H1 (cell line): ENCODE measurements around the gene PCDHB13. TPM values are rescaled to one million over a fixed set of nuclear protein-coding genes. Genes with fewer than 3 reads are reported as not detected.

ENCODE experiments used
- CTCF ChIA-PET: fragments of 300-600 bp; sonication (Branson Sonifier 250); formaldehyde crosslinking; loops from one replicate; lab custom pipeline; 2021; ENCODE audit not compliant: partially characterized antibody; lab: Charles Lee
- POLR2A ChIA-PET: fragments of 300-600 bp; sonication (Branson Sonifier 250); formaldehyde crosslinking; loops from one replicate; lab custom pipeline; 2021; ENCODE audit warnings: inconsistent platforms; ENCODE audit not compliant: partially characterized antibody; lab: Charles Lee
- DNase-seq, 2 experiments: peaks; one replicate each; pipeline versions ENCODE4 v3.0.0 to v3.0.0-alpha.2; 2010 to 2022; ENCODE audit warnings: low spot score in 2 of 2, low read depth in 1 of 2, mixed read lengths in 1 of 2
- FAIRE-seq: peaks from 2 replicates; lab custom pipeline; 2011; peaks lifted over from hg19 to GRCh38; lab: Jason Lieb, UNC
- H2AFZ ChIP-seq: 2 replicates; pipeline ENCODE4 v1.8.1; 2012; ENCODE audit warnings: low read length, inconsistent platforms
- H2AK5ac ChIP-seq: 2 replicates; pipeline ENCODE4 v1.6.1; 2013; ENCODE audit warnings: low read depth, low read length
- H2BK120ac ChIP-seq: replicated peaks from 2 replicates; pipeline ENCODE3; 2013; ENCODE audit warnings: low read depth, low read length, inconsistent platforms
- H2BK12ac ChIP-seq: 2 replicates; pipeline ENCODE4 v1.6.1; 2013; ENCODE audit warnings: low read depth, low read length
- H2BK15ac ChIP-seq: 2 replicates; pipeline ENCODE4 v1.6.1; 2013; ENCODE audit warnings: low read length
- H2BK20ac ChIP-seq: 2 replicates; pipeline ENCODE4 v1.6.1; 2013; ENCODE audit warnings: low read length
- H2BK5ac ChIP-seq: 2 replicates; pipeline ENCODE4 v1.6.1; 2013; ENCODE audit warnings: low read depth, low read length
- H3K14ac ChIP-seq: 2 replicates; pipeline ENCODE4 v1.6.1; 2013; ENCODE audit warnings: inconsistent platforms; ENCODE audit not compliant: insufficient read length
- H3K18ac ChIP-seq: 2 replicates; pipeline ENCODE4 v1.6.1; 2013; ENCODE audit warnings: low read length; ENCODE audit errors: extremely low read depth
- H3K23ac ChIP-seq: 2 replicates; pipeline ENCODE4 v1.6.1; 2013; ENCODE audit warnings: inconsistent platforms; ENCODE audit not compliant: insufficient read length
- H3K23me2 ChIP-seq: 2 replicates; pipeline ENCODE4 v1.6.1; 2013; ENCODE audit warnings: low read depth, low read length
- H3K27ac ChIP-seq: 2 replicates; pipeline ENCODE4 v1.6.1; 2011; ENCODE audit warnings: low read depth, low read length, inconsistent platforms
- H3K27me3 ChIP-seq, 4 experiments: replicated peaks in 1 of 4; 1 replicate in 1 of 4; 2 replicates in 3 of 4; pipeline versions ENCODE4 v1.6.1 to v1.8.1; 2011 to 2013; ENCODE audit warnings: low read length in 3 of 4, mild to moderate bottlenecking in 3 of 4, inconsistent platforms in 2 of 4, mixed read lengths in 2 of 4, moderate library complexity in 1 of 4; ENCODE audit not compliant: control insufficient read depth in 3 of 4, insufficient read depth in 3 of 4; ENCODE audit errors: extremely low read depth in 1 of 4
- H3K36me3 ChIP-seq, 4 experiments: 2 replicates each; pipeline versions ENCODE4 v1.6.1 to v1.8.1; 2011 to 2013; ENCODE audit warnings: mild to moderate bottlenecking in 4 of 4, low read length in 3 of 4, moderate library complexity in 2 of 4, control low read depth in 1 of 4, inconsistent platforms in 1 of 4; ENCODE audit not compliant: insufficient read depth in 4 of 4, control insufficient read depth in 2 of 4
- H3K4ac ChIP-seq: replicated peaks from 2 replicates; pipeline ENCODE3; 2013; ENCODE audit warnings: low read length, low read depth, mixed read lengths, inconsistent platforms; ENCODE audit not compliant: insufficient read length
- H3K4me1 ChIP-seq, 4 experiments: replicated peaks in 1 of 4; 1 replicate in 1 of 4; 2 replicates in 3 of 4; pipeline versions ENCODE4 v1.6.1 to v1.8.1; 2011 to 2013; ENCODE audit warnings: low read length in 3 of 4, inconsistent platforms in 2 of 4, mixed read lengths in 1 of 4; ENCODE audit not compliant: insufficient read depth in 4 of 4, control insufficient read depth in 3 of 4
- H3K4me2 ChIP-seq, 2 experiments: 2 replicates each; pipeline versions ENCODE4 v1.6.1 to v1.8.1; 2011 to 2013; ENCODE audit warnings: low read depth in 2 of 2, low read length in 2 of 2, control low read depth in 1 of 2, inconsistent platforms in 1 of 2, mild to moderate bottlenecking in 1 of 2; ENCODE audit not compliant: insufficient read depth in 1 of 2
- H3K4me3 ChIP-seq, 4 experiments: fragments of 200-600, 300-600 bp in 1 of 4; sonication (generic), shearing (Covaris generic), sonication (Bioruptor Twin) in 1 of 4; 2 replicates each; pipeline versions ENCODE4 v1.5.1 to v1.8.1; 2011 to 2016; ENCODE audit warnings: low read length in 4 of 4, low read depth in 3 of 4, control low read depth in 2 of 4, inconsistent platforms in 2 of 4, mild to moderate bottlenecking in 2 of 4, mixed read lengths in 1 of 4, moderate library complexity in 1 of 4; ENCODE audit not compliant: insufficient read depth in 2 of 4; ENCODE audit errors: extremely low read depth in 1 of 4
- H3K56ac ChIP-seq: replicated peaks from 2 replicates; pipeline ENCODE3; 2013; ENCODE audit warnings: low read depth, mild to moderate bottlenecking, mixed read lengths, low read length, inconsistent platforms; ENCODE audit not compliant: insufficient read length
- H3K79me1 ChIP-seq: 2 replicates; pipeline ENCODE4 v1.6.1; 2013; ENCODE audit warnings: low read depth, low read length, control low read depth
- H3K79me2 ChIP-seq, 2 experiments: 2 replicates each; pipeline versions ENCODE4 v1.6.1 to v1.8.1; 2012 to 2013; ENCODE audit warnings: low read length in 2 of 2, mild to moderate bottlenecking in 2 of 2, inconsistent platforms in 1 of 2; ENCODE audit not compliant: insufficient read depth in 2 of 2, control insufficient read depth in 1 of 2
- H3K9ac ChIP-seq, 4 experiments: replicated peaks in 1 of 4; 1 replicate in 1 of 4; 2 replicates in 3 of 4; pipeline versions ENCODE4 v1.6.1 to v1.8.1; 2011 to 2013; ENCODE audit warnings: low read depth in 3 of 4, low read length in 3 of 4, control low read depth in 2 of 4, mild to moderate bottlenecking in 2 of 4, moderate library complexity in 2 of 4, inconsistent platforms in 1 of 4; ENCODE audit errors: extremely low read depth in 1 of 4
- H3K9me3 ChIP-seq, 2 experiments: 2 replicates each; pipeline versions ENCODE4 v1.6.1 to v1.8.1; 2012 to 2013; ENCODE audit warnings: mild to moderate bottlenecking in 2 of 2, moderate library complexity in 2 of 2, control low read depth in 1 of 2, inconsistent platforms in 1 of 2, low read depth in 1 of 2, low read length in 1 of 2, mixed read lengths in 1 of 2; ENCODE audit not compliant: insufficient read depth in 2 of 2
- H4K20me1 ChIP-seq, 2 experiments: replicated peaks in 1 of 2; 2 replicates each; pipeline versions ENCODE3 to v1.8.1; 2011 to 2013; ENCODE audit warnings: inconsistent platforms in 2 of 2, low read length in 2 of 2, mild to moderate bottlenecking in 1 of 2; ENCODE audit not compliant: insufficient read depth in 2 of 2, control insufficient read depth in 1 of 2
- H4K5ac ChIP-seq: 2 replicates; pipeline ENCODE4 v1.6.1; 2013; ENCODE audit warnings: low read length, low read depth, mixed read lengths, inconsistent platforms; ENCODE audit not compliant: insufficient read length
- H4K8ac ChIP-seq: 2 replicates; pipeline ENCODE4 v1.8.0; 2013; ENCODE audit warnings: mild to moderate bottlenecking, moderate library complexity, low read length, inconsistent platforms; ENCODE audit not compliant: insufficient read depth; ENCODE audit errors: extremely low read depth
- H4K91ac ChIP-seq: replicated peaks from 2 replicates; pipeline ENCODE3; 2013; ENCODE audit warnings: low read length, mixed read lengths, inconsistent platforms; ENCODE audit not compliant: insufficient read length
- RAD21 ChIP-seq, 2 experiments: IDR thresholded peaks in 1 of 2; conservative IDR thresholded peaks in 1 of 2; 2 replicates each; pipeline ENCODE4 v1.6.1; 2011; ENCODE audit warnings: low read depth in 2 of 2, low read length in 2 of 2, improper control_type of control experiment in 1 of 2, inconsistent platforms in 1 of 2, mild to moderate bottlenecking in 1 of 2, moderate library complexity in 1 of 2
- SIN3A ChIP-seq, 2 experiments: IDR thresholded peaks in 1 of 2; conservative IDR thresholded peaks in 1 of 2; 2 replicates each; pipeline ENCODE4 v1.6.1; 2011 to 2012; ENCODE audit warnings: low read length in 2 of 2, improper control_type of control experiment in 1 of 2, low read depth in 1 of 2, mild to moderate bottlenecking in 1 of 2
- WGBS, 2 experiments: shearing (Covaris generic) in 1 of 2; methylation state at CpG; one replicate each; pipeline versions ENCODE4 v1.1.6 to v1.1.7; 2013 to 2015; ENCODE audit warnings: low lambda C conversion rate in 2 of 2, mixed read lengths in 2 of 2, inconsistent platforms in 1 of 2, low coverage in 1 of 2, missing lambda C conversion rate in 1 of 2; ENCODE audit not compliant: insufficient replicate concordance in 2 of 2, insufficient coverage in 1 of 2, insufficient read length in 1 of 2; ENCODE audit errors: extremely low coverage in 1 of 2, missing lambda C conversion rate in 1 of 2; 5-methylcytosine and 5-hydroxymethylcytosine counted together
- polyA plus RNA-seq, 7 experiments: library from polyadenylated mRNA; depleted of rRNA in 3 of 7; stranded (reverse) in 5 of 7; unstranded in 2 of 7; fragments of >200 nt in 5 of 7; fragments of 200-250 nt in 2 of 7; gene quantifications; 1 replicate in 5 of 7; 2 replicates in 1 of 7; 4 replicates in 1 of 7; pipeline versions ENCODE4 v1.2.1 to v1.2.3, GENCODE V29; 2011 to 2013; ENCODE audit warnings: missing spikeins in 2 of 7, mixed read lengths in 2 of 7
- total RNA-seq: library from RNA; stranded (reverse); fragmentation: NEBNext Ultra II Directional; extraction: Animal tissue kit (Norgen Biotek cat#: 25700); gene quantifications from 2 replicates; pipeline ENCODE4 v1.2.1, GENCODE V29; 2021

PCDHB13 gene
- total and polyA plus RNA-seq, 2 of the 8 experiments (the other 6 are each of a cell fraction or from before 2014, with no cell fraction given) = 1.1 to 1.4 TPM

GRCh38 chr5:141234109-141234667 lies 20.5 kb downstream of the PCDHB13 start:
- H3K27me3 ChIP-seq = no peaks in the 10 kb centered on the region
- peaks cover 14 to 18% of the 10 kb centered on the region in 2 experiments for H3K9me3 ChIP-seq
- POLR2A ChIA-PET = interaction anchor here (0.9 kb wide), 2 partner anchors 9 to 11 kb away, joined by 3 read pairs; partner anchors contain the start of gene PCDHB15

More at GRCh38 chr5:141234109-141234667, 20.5 kb downstream of the PCDHB13 start:
- Histone ChIP-seq H3K14ac (no peak overlapping the region), H2BK12ac (no peak overlapping the region), H3K4me1 (no peaks in the 10 kb centered on the region), H2BK15ac (no peak overlapping the region), H4K20me1 (no peaks in the 10 kb centered on the region), H3K79me2 (no peaks in the 10 kb centered on the region), H2AK5ac (no peak overlapping the region), H4K5ac (no peak overlapping the region), H3K27ac (no peak overlapping the region), H3K79me1 (no peaks in the 10 kb centered on the region), H4K8ac (no peak overlapping the region), H3K36me3 (peaks cover 0 to 6% (median 0%) of the 10 kb centered on the region in 4 experiments; a peak in 1 of 8 replicates), H3K4ac (no peak overlapping the region), H2AFZ (no peak overlapping the region), H2BK120ac (no peak overlapping the region), H3K18ac (no peak overlapping the region), H2BK20ac (no peak overlapping the region), H3K9ac (no peak overlapping the region; a peak in 1 of 7 replicates), H3K4me2 (peak overlapping the region in 1 of 2 experiments; percentile 12; a peak in 1 of 4 replicates), H3K56ac (no peak overlapping the region), H3K23ac (no peak overlapping the region), H3K23me2 (no peaks in the 10 kb centered on the region; the same call in 1 of the 2 replicates), H2BK5ac (no peak overlapping the region), H4K91ac (no peak overlapping the region), H3K4me3 (no peak overlapping the region)
- TF ChIP-seq RAD21 (IDR thresholded peaks at IDR 0.05 in 1 of 2, conservative IDR thresholded peaks at IDR 0.05 in 1 of 2; ENCODE audit: low read depth in 2 of 2, low read length in 2 of 2) (peak; percentile 37 to 59), SIN3A (conservative IDR thresholded peaks at IDR 0.05 in 1 of 2, IDR thresholded peaks at IDR 0.05 in 1 of 2; ENCODE audit: low read depth in 1 of 2, low read length in 2 of 2) (no peak)
- FAIRE-seq (no peak), DNase-seq (no peak)
- CTCF ChIA-PET = interaction anchor here (0.5 to 3.9 kb wide), 47 partner anchors 8 to 333 kb away, joined by 3 to 43 read pairs (median 4); partner anchors contain the start of genes PCDHB10, PCDHB11, PCDHB13 and PCDHB14
- WGBS, 2 experiments = 81% methylated on average over 15 of the region's 15 CpGs; no CpG with 5 or more reads in 1 of the 2 experiments
